ENCODE measurements around the gene TLR5.
A peak's percentile ranks its signal among the peaks of the same experiment; 100 is the strongest.
"Not testable (repeated sequence)": the region's sequence is repeated elsewhere in the genome, so short reads cannot be mapped to it uniquely, and the experiment has no call there.

The TLR5 gene, protein sequence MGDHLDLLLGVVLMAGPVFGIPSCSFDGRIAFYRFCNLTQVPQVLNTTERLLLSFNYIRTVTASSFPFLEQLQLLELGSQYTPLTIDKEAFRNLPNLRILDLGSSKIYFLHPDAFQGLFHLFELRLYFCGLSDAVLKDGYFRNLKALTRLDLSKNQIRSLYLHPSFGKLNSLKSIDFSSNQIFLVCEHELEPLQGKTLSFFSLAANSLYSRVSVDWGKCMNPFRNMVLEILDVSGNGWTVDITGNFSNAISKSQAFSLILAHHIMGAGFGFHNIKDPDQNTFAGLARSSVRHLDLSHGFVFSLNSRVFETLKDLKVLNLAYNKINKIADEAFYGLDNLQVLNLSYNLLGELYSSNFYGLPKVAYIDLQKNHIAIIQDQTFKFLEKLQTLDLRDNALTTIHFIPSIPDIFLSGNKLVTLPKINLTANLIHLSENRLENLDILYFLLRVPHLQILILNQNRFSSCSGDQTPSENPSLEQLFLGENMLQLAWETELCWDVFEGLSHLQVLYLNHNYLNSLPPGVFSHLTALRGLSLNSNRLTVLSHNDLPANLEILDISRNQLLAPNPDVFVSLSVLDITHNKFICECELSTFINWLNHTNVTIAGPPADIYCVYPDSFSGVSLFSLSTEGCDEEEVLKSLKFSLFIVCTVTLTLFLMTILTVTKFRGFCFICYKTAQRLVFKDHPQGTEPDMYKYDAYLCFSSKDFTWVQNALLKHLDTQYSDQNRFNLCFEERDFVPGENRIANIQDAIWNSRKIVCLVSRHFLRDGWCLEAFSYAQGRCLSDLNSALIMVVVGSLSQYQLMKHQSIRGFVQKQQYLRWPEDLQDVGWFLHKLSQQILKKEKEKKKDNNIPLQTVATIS

GRCh38 chr1:223142795-223143536 lies at the start of gene TLR5:
TLR5 (minus strand) TSS chr1:223143248; CDS start chr1:223113031, 30,217 bp downstream.
- DNase-seq, result peak; percentile 24

DNA sequence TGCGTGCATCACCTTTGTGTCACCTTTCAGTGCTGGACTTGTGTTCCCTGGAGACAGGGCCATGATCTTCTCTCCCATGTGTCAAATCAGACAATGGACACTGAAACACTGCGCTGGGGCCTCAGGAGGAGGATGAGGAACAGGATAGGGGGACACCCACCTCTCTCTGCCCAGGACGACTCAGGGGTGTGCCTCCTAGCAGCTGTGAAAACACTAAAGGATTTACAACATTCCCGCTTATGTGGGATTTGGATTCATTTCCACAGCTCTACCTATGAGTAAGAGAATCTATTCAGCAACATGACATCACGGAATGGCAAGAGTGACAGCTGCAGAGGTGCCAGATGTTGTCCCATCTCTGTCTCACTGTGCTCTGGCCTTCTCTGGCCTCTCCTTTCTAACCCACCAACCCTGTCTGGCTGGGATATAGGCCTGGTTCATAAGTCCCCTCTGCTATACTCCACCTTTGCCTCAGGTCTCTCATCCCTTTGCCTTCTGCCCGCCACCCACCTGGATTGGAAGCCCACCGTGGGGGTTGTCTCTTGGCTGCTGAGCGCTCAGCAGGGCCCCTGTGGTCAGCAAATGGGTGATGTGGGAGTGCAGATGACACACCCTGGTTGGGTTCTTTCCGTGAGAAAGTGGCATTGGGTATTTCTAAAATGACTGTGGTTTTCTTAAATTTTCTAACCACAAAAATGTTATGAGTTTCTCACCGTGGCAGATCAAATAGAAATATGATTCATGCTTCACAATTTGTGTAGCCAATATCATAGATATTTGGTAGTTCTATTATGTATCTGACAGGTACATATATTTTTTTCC lies 47.1 kb upstream of the TLR5 start:
- DNase-seq, result no peak

DNA sequence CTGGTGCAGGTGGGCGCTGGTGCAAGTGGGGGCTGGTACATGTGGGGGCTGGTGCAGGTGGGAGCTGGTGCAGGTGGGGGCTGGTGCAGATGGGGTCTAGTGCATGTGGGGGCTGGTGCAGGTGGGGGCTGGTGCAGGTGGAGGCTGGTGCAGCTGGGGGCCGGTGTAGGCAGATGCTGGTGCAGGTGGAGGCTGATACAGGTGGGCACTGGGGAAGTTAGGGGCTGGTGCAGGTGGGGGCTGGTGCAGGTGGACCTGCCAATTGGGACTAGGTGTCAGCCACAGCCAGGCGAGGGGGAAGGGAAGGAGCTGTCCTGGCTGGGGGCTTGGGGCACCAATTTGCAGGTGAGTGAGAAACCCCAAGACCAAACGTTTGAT lies 46.5 kb upstream of the TLR5 start:
- no peak for DNase-seq

DNA sequence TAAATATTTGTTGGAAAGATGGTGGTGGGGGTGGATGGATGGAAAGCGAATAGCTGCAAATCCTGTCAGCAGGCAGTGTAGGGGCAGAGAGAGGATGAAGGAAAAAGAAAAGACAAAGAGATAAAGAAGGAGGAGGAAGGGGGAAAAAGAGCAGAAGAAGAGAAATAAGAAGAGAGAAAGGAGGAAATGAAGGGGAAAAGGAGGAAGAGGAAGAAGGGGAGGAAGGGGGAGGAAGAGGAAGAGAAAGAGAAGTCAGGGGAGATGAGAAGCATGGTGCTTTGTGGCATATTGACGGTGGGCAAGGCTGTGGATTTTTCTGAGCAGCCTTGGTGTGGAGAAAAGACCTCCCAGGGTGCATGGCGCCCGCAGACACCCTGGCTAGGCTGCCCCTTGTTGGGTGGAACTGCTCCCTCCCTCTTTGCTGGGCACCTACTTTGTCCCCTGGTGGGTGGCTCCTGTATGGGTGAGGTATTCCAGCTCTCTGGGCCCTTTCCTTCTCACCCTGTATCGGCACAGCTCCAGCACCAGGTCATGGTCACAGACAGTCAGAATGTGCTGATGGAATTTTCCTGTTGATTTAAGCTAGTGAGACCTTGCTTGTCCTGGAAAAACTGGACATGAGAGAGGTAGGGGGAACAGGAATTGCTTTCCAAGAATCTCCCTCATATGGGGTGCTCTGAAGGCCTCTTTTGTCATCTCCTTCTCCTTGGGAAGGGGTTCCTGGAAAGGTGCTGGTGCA lies 45.7 kb upstream of the TLR5 start:
- no peak for DNase-seq

- DNase-seq, result no peak
Observed at GRCh38 chr1:223186800-223187199, 43.8 kb upstream of the TLR5 start.

DNA sequence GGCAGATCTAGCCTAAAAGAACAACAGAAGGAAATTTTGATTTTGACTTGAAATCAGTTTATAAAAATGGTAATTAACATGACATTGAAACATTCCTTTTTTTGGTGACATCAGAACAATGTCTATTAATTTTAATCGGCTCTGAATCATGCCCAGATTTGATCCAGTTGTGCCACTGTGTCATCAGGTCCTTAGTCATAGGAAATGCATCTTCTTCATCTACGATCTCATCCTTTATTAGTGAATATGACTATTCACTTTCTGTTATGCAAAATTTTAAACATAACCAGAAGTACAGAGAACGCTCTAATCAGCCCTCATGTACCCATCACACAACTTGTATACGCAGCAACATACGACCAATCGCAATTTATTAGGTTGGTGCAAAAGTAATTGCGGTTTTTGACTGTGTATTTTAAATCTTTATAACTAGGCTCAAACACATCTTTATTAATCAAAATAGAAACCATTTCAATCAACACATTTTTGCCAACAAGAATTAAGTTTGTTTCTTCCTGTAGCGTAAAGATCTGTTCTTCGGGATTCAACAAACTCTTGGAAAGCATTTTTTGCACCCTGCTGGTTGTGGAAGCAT lies 40.3 kb upstream of the TLR5 start:
- no peak for DNase-seq

- no peak for DNase-seq
Observed at GRCh38 chr1:223180731-223181321, 37.8 kb upstream of the TLR5 start.

- no peak for DNase-seq
Observed at GRCh38 chr1:223179786-223180185, 36.7 kb upstream of the TLR5 start.

GRCh38 chr1:223179280-223179679 lies 36.2 kb upstream of the TLR5 start:
- no peak for DNase-seq

- no peak for DNase-seq
Observed at GRCh38 chr1:223177681-223178080, 34.6 kb upstream of the TLR5 start.

DNA sequence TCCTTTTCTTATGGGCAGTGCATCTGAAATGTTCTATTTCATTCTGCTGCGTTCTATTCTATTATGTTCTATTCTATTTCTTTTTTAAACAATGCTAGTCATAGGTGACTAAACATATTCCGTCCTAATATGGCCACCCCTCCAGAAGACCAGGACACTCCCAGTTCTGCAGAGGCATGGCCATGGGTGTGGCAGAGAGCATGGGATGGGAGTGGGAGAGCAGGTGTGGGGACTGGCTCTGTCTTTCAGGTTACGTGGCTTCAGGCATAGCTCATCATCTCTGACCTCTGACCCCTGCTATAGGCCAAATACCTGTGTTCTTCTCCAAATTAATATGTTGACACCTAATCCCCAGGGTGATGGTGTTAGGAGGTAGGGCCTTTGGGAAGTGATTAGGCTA lies 33.4 kb upstream of the TLR5 start:
- no peak for DNase-seq

- DNase-seq, result no peak
Observed at GRCh38 chr1:223175633-223176032, 32.6 kb upstream of the TLR5 start.

- DNase-seq, result no peak
Observed at GRCh38 chr1:223175032-223175431, 32.0 kb upstream of the TLR5 start.

GRCh38 chr1:223169458-223169857 lies 26.4 kb upstream of the TLR5 start:
- DNase-seq, result not testable (repeated sequence)

- no peak for DNase-seq
Observed at GRCh38 chr1:223161321-223161720, 18.3 kb upstream of the TLR5 start.

GRCh38 chr1:223156343-223156742 lies 13.3 kb upstream of the TLR5 start:
- DNase-seq, result no peak

GRCh38 chr1:223155153-223155552 lies 12.1 kb upstream of the TLR5 start:
- no peak for DNase-seq

DNA sequence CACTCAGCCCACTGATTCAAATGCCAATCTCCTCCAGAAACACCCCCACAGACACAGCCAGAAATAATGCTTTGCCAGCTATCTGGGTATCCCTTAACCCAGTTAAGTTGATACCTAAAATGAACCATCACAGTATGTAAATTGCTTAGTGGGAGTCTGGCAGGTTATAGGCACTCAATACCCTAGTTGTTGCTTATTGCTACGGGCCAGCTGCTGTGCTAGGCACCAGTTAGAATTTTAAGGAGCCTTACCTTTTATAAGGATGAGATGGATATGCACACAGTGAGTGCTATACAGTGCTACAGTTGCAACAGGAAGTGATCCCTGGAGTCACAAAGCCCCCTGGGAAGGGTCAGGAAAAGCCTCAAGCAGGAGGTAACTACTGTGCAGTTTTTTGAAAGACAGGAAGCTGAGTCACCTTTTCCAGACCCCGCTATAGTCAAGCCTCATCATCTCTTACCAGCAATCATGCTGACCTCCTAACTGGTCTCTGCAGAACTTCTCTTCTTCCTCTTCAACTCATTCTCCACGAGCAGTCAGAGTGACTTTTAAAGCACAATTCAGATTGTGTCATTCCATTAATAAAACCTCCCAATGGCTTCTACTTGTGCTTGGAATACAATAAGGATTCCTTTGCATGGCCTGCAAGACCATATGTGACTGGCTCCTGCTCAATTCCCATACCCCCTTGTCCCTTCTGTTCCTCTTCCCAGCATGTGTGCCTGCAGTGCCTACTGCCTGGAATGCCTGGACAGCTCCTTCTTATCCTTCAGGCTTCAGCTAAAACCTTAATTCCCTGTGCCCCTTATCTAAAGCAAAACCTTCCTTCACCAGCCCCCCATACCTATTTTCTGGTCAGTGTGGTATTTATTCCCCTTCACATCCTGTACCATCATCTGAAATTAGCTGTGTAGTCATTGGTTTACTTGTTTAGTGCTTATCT lies 10.4 kb upstream of the TLR5 start:
- DNase-seq, result no peak

DNA sequence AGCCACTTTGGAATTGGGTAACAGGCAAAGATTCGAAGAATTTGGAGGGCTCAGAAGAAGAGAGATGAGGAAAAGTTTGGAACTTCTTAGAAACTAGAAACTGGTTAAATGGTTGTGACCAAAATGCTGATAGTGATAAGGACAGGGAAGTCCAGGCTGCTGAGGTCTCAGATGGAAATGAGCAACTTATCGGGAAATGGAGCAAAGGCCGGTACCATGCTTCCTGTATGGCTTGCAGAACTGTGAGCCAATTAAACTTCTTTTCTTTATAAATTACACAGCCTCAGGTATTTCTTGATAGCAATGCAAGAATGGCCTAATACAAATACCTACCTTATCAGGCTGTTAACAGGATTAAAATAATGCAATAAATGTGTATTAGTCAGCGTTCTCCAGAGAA lies 9.4 kb upstream of the TLR5 start:
- DNase-seq, result no peak

- DNase-seq, result no peak
Observed at GRCh38 chr1:223150443-223150842, 7.4 kb upstream of the TLR5 start.
